A549 (cell line): Measurements from ENCODE around the gene MSTN. TPM values are rescaled to one million over a fixed set of nuclear protein-coding genes. Genes with fewer than 3 reads are reported as not detected.
A peak's percentile ranks its signal among the peaks of the same experiment; 100 is the strongest.

Experiments
- ATAC-seq, 2 experiments: fragments of 200-7000 bp in 1 of 2; fragments of >200 bp in 1 of 2; cut with Nextera tagmentation in 1 of 2; cut with Tn5 transposase in 1 of 2; 3 replicates each; pipeline versions ENCODE4 v1.8.0 to v1.9.1; 2018 to 2020; ENCODE audit warnings: mild to moderate bottlenecking in 1 of 2, moderate library complexity in 1 of 2
- CTCF ChIA-PET: fragments of 300-600 bp; sonication (Branson Sonifier 250); formaldehyde crosslinking; extraction: SDS; loops from one replicate; lab custom pipeline; 2021; ENCODE audit warnings: antibody characterized with exemption, inconsistent platforms; lab: Yijun Ruan, JAX
- POLR2A ChIA-PET: fragments of 350-600 bp; formaldehyde crosslinking; extraction: SDS; loops from one replicate; lab custom pipeline; 2021; ENCODE audit warnings: antibody characterized with exemption, inconsistent platforms; lab: Yijun Ruan, JAX
- DNase-seq, 2 experiments: peaks; one replicate each; pipeline versions ENCODE4 v3.0.0 to v3.0.0-alpha.2; 2011 to 2016; ENCODE audit warnings: low read depth in 1 of 2, low spot score in 1 of 2
- FAIRE-seq: peaks from 2 replicates; lab custom pipeline; 2011; peaks lifted over from hg19 to GRCh38; lab: Jason Lieb, UNC
- H3K27ac ChIP-seq, 2 experiments: fragments of >200 bp; sonication (Bioruptor Twin); formaldehyde crosslinking; 3 replicates each; pipeline ENCODE4 v1.5.1; 2016 to 2017
- H3K4me1 ChIP-seq: fragments of >200 bp; sonication (Bioruptor Twin); formaldehyde crosslinking; 3 replicates; pipeline ENCODE4 v1.6.1; 2016
- H3K4me2 ChIP-seq: fragments of >200 bp; sonication (Bioruptor Twin); formaldehyde crosslinking; 3 replicates; pipeline ENCODE4 v1.6.1; 2016
- H3K4me3 ChIP-seq: fragments of >200 bp; sonication (Bioruptor Twin); formaldehyde crosslinking; 3 replicates; pipeline ENCODE4 v1.5.1; 2016
- H3K9me3 ChIP-seq: fragments of >200 bp; sonication (Bioruptor Twin); formaldehyde crosslinking; 3 replicates; pipeline ENCODE4 v1.6.1; 2016
- ATOH8 ChIP-seq: fragments of 250-450 bp; sonication (Bioruptor Pico); IDR thresholded peaks from 2 replicates; pipeline ENCODE4 v1.5.0; 2020; ENCODE audit warnings: low read depth, mild to moderate bottlenecking, moderate library complexity
- BHLHE40 ChIP-seq: IDR thresholded peaks from 2 replicates; pipeline ENCODE4 v1.6.1; 2012; ENCODE audit warnings: low read depth, low read length, inconsistent platforms
- CBX2 ChIP-seq: fragments of 200-600 bp; sonication (generic); IDR thresholded peaks from 2 replicates; pipeline ENCODE4 v1.6.1; 2016; ENCODE audit warnings: low read depth, mild to moderate bottlenecking, borderline replicate concordance
- CHD4 ChIP-seq: fragments of 200-600 bp; sonication (generic); IDR thresholded peaks from 2 replicates; pipeline ENCODE4 v1.6.1; 2016; ENCODE audit warnings: antibody characterized with exemption, mild to moderate bottlenecking, borderline replicate concordance
- EHF ChIP-seq: fragments of 250-450 bp; sonication (Bioruptor Pico); IDR thresholded peaks from 2 replicates; pipeline ENCODE4 v1.5.0; 2020; ENCODE audit warnings: mild to moderate bottlenecking
- FOSL2 ChIP-seq, 2 experiments: fragments of 450-650 bp in 1 of 2; fragments of >200 bp in 1 of 2; sonication (Bioruptor Twin) in 1 of 2; formaldehyde crosslinking; IDR thresholded peaks; 2 replicates each; pipeline versions ENCODE4 v1.5.0 to v1.6.1; 2016 to 2020; ENCODE audit warnings: mild to moderate bottlenecking in 1 of 2, moderate library complexity in 1 of 2
- FOXS1 ChIP-seq: fragments of 250-450 bp; sonication (Bioruptor Pico); IDR thresholded peaks from 2 replicates; pipeline ENCODE4 v1.5.0; 2020; ENCODE audit warnings: mild to moderate bottlenecking, moderate library complexity
- HOXB5 ChIP-seq: fragments of 250-450 bp; sonication (Bioruptor Pico); IDR thresholded peaks from 2 replicates; pipeline ENCODE4 v1.5.0; 2020; ENCODE audit warnings: mild to moderate bottlenecking, moderate library complexity
- JUNB ChIP-seq: fragments of >200 bp; sonication (Bioruptor Twin); formaldehyde crosslinking; IDR thresholded peaks from 2 replicates; pipeline ENCODE4 v1.6.1; 2016
- KDM1A ChIP-seq: fragments of 200-600 bp; sonication (generic); IDR thresholded peaks from 2 replicates; pipeline ENCODE4 v1.6.1; 2016; ENCODE audit warnings: low read depth, mild to moderate bottlenecking
- KDM5A ChIP-seq: fragments of 200-600 bp; sonication (generic); IDR thresholded peaks from 2 replicates; pipeline ENCODE4 v1.6.1; 2016; ENCODE audit warnings: antibody characterized with exemption, mild to moderate bottlenecking
- MAFK ChIP-seq: fragments of 450-650 bp; IDR thresholded peaks from 2 replicates; pipeline ENCODE4 v1.6.1; 2014; ENCODE audit not compliant: partially characterized antibody
- MAX ChIP-seq: IDR thresholded peaks from 2 replicates; pipeline ENCODE4 v1.6.1; 2012
- MYC ChIP-seq: IDR thresholded peaks from 2 replicates; pipeline ENCODE4 v1.6.1; 2012; ENCODE audit warnings: mild to moderate bottlenecking, inconsistent platforms, low read length, improper control_type of control experiment, borderline replicate concordance
- NFE2L2 ChIP-seq: fragments of 150-350 bp; conservative IDR thresholded peaks from 2 replicates; pipeline ENCODE4 v1.6.1; 2014; ENCODE audit warnings: low read length
- NPAS2 ChIP-seq: fragments of 250-450 bp; sonication (Bioruptor Pico); IDR thresholded peaks from 2 replicates; pipeline ENCODE4 v1.8.0; 2022; ENCODE audit warnings: mild to moderate bottlenecking, moderate library complexity, borderline replicate concordance
- RAD21 ChIP-seq, 2 experiments: fragments of >200 bp in 1 of 2; sonication (Bioruptor Twin) in 1 of 2; formaldehyde crosslinking in 1 of 2; IDR thresholded peaks in 1 of 2; conservative IDR thresholded peaks in 1 of 2; 2 replicates in 1 of 2; 3 replicates in 1 of 2; pipeline ENCODE4 v1.6.1; 2012 to 2018; ENCODE audit warnings: inconsistent platforms in 1 of 2
- REST ChIP-seq: fragments of 200-600 bp; sonication (generic); IDR thresholded peaks from 2 replicates; pipeline ENCODE4 v1.6.1; 2016; ENCODE audit warnings: antibody characterized with exemption, mild to moderate bottlenecking, moderate library complexity
- SMC3 ChIP-seq: fragments of >200 bp; sonication (Bioruptor Twin); formaldehyde crosslinking; IDR thresholded peaks from 3 replicates; pipeline ENCODE4 v1.6.1; 2018; ENCODE audit warnings: inconsistent platforms
- TFCP2L1 ChIP-seq: fragments of 250-450 bp; sonication (Bioruptor Pico); IDR thresholded peaks from 2 replicates; pipeline ENCODE4 v1.5.0; 2021; ENCODE audit warnings: mild to moderate bottlenecking
- ZC3H11A ChIP-seq: fragments of 450-650 bp; IDR thresholded peaks from 2 replicates; pipeline ENCODE4 v1.6.1; 2014; ENCODE audit warnings: antibody characterized with exemption, mild to moderate bottlenecking
- ZNF302 ChIP-seq: fragments of 250-450 bp; sonication (Bioruptor Pico); IDR thresholded peaks from 2 replicates; pipeline ENCODE4 v1.9.0; 2021; ENCODE audit warnings: inconsistent platforms, mild to moderate bottlenecking, moderate library complexity
- ZSCAN20 ChIP-seq: fragments of 250-450 bp; sonication (Bioruptor Pico); IDR thresholded peaks from 2 replicates; pipeline ENCODE4 v1.8.0; 2022; ENCODE audit warnings: mild to moderate bottlenecking, moderate library complexity
- WGBS: methylation state at CpG from one replicate; pipeline ENCODE4 v1.1.6; 2017; ENCODE audit errors: missing lambda C conversion rate; 5-methylcytosine and 5-hydroxymethylcytosine counted together
- polyA plus RNA-seq, 4 experiments: library from polyadenylated mRNA; depleted of rRNA in 3 of 4; stranded (reverse); fragments of >200 nt; fragmentation: RNase III in 1 of 4; extraction: RNeasy Plus Mini Kit Qiagen cat#74134 plus additional on column Dnase treatment in 1 of 4; gene quantifications; 2 replicates in 3 of 4; 3 replicates in 1 of 4; pipeline ENCODE4 v1.2.3, GENCODE V29; 2011 to 2017
- TF ChIP-seq, protein P1 (sequence below): fragments of >200 bp; sonication (Bioruptor Twin); formaldehyde crosslinking; IDR thresholded peaks from 3 replicates; pipeline ENCODE4 v1.5.1; 2016
- TF ChIP-seq, protein P2 (sequence below): fragments of 250-450 bp; sonication (Bioruptor Pico); IDR thresholded peaks from 2 replicates; pipeline ENCODE4 v1.5.0; 2021; ENCODE audit warnings: mild to moderate bottlenecking, moderate library complexity, borderline replicate concordance
- TF ChIP-seq, protein P3 (sequence below): IDR thresholded peaks from 2 replicates; pipeline ENCODE4 v1.6.1; 2012
- TF ChIP-seq, protein P4 (sequence below): fragments of 450-650 bp; IDR thresholded peaks from 2 replicates; pipeline ENCODE4 v1.6.1; 2014; ENCODE audit warnings: antibody characterized with exemption

MSTN gene
- polyA plus RNA-seq, 2 of the 4 experiments (the other 2 are of a cell fraction), result 0.06 to 0.13 TPM

DNA sequence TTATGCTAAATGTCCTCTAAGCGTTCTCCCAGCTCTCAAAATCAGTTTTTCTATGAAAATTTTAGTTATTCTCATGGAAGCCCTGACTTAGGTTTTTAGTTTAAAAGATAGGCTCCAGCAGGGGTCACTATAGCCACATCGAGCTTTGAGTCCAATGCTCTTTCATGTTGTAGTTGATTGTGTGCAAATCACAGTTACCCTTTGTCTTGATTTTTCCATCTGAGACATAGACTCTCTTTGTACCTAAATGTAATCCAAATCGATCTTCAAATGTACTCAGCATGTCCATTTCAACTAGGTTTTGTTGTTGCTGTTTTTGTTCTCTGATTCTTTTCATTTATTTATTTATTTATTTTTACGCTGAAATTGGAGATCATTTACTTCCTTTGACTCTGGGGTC is 26.4 kb upstream of the MSTN start (continued):
- no peak for TF ChIP-seq FOSL2 (IDR thresholded peaks at IDR 0.05)
- no peak for TF ChIP-seq FOSL2 (CRISPR knock-in tag; IDR thresholded peaks at IDR 0.05)
- TF ChIP-seq ATOH8 (CRISPR knock-in tag), result no peak
- peak; percentile 89 for TF ChIP-seq SMC3
- peak; percentile 90 to 94 for TF ChIP-seq RAD21 (conservative IDR thresholded peaks at IDR 0.05 in 1 of 2, IDR thresholded peaks at IDR 0.05 in 1 of 2)
- TF ChIP-seq HOXB5 (CRISPR knock-in tag), result no peak
- TF ChIP-seq, protein P1, sequence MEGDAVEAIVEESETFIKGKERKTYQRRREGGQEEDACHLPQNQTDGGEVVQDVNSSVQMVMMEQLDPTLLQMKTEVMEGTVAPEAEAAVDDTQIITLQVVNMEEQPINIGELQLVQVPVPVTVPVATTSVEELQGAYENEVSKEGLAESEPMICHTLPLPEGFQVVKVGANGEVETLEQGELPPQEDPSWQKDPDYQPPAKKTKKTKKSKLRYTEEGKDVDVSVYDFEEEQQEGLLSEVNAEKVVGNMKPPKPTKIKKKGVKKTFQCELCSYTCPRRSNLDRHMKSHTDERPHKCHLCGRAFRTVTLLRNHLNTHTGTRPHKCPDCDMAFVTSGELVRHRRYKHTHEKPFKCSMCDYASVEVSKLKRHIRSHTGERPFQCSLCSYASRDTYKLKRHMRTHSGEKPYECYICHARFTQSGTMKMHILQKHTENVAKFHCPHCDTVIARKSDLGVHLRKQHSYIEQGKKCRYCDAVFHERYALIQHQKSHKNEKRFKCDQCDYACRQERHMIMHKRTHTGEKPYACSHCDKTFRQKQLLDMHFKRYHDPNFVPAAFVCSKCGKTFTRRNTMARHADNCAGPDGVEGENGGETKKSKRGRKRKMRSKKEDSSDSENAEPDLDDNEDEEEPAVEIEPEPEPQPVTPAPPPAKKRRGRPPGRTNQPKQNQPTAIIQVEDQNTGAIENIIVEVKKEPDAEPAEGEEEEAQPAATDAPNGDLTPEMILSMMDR, result peak; percentile 97
- TF ChIP-seq, protein P2, sequence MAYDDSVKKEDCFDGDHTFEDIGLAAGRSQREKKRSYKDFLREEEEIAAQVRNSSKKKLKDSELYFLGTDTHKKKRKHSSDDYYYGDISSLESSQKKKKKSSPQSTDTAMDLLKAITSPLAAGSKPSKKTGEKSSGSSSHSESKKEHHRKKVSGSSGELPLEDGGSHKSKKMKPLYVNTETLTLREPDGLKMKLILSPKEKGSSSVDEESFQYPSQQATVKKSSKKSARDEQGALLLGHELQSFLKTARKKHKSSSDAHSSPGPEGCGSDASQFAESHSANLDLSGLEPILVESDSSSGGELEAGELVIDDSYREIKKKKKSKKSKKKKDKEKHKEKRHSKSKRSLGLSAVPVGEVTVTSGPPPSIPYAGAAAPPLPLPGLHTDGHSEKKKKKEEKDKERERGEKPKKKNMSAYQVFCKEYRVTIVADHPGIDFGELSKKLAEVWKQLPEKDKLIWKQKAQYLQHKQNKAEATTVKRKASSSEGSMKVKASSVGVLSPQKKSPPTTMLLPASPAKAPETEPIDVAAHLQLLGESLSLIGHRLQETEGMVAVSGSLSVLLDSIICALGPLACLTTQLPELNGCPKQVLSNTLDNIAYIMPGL, result no peak
- no peak for TF ChIP-seq MAFK
- TF ChIP-seq MAX, result no peak
- no peak for TF ChIP-seq KDM5A
- TF ChIP-seq CHD4, result no peak
- TF ChIP-seq ZC3H11A, result no peak
- TF ChIP-seq ZSCAN20 (CRISPR knock-in tag), result no peak
- TF ChIP-seq, all 56 proteins: peak for 3

GRCh38 chr2:190084704-190085103 is 22.2 kb upstream of the MSTN start:
- Histone ChIP-seq H3K27ac (no peak overlapping the region), H3K4me2 (no peak overlapping the region), H3K9me3 (no peaks in the 10 kb centered on the region), H3K4me1 (no peaks in the 10 kb centered on the region), H3K4me3 (no peak overlapping the region)
- POLR2A ChIA-PET, result no interaction called here
- WGBS, result 45% methylated on average over 2 of the region's 2 CpGs
- ATAC-seq, result 0 out of 6 replicates have a peak, but pooled peaks of 1 of the 2 experiments have one; percentile 38
- no peak for FAIRE-seq
- CTCF ChIA-PET, result interaction anchor here (0.9 kb wide), 1 partner anchor 532 kb away, joined by 3 read pairs; no protein-coding TSS in a partner anchor
- DNase-seq, result no peak
- TF ChIP-seq, protein P3, sequence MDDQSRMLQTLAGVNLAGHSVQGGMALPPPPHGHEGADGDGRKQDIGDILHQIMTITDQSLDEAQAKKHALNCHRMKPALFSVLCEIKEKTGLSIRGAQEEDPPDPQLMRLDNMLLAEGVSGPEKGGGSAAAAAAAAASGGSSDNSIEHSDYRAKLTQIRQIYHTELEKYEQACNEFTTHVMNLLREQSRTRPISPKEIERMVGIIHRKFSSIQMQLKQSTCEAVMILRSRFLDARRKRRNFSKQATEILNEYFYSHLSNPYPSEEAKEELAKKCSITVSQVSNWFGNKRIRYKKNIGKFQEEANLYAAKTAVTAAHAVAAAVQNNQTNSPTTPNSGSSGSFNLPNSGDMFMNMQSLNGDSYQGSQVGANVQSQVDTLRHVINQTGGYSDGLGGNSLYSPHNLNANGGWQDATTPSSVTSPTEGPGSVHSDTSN, result no peak
- no peak for TF ChIP-seq CBX2
- no peak for TF ChIP-seq JUNB
- TF ChIP-seq REST, result no peak
- no peak for TF ChIP-seq ATOH8 (CRISPR knock-in tag)
- TF ChIP-seq, protein P4, sequence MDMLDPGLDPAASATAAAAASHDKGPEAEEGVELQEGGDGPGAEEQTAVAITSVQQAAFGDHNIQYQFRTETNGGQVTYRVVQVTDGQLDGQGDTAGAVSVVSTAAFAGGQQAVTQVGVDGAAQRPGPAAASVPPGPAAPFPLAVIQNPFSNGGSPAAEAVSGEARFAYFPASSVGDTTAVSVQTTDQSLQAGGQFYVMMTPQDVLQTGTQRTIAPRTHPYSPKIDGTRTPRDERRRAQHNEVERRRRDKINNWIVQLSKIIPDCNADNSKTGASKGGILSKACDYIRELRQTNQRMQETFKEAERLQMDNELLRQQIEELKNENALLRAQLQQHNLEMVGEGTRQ, result no peak
- no peak for TF ChIP-seq EHF
- TF ChIP-seq NFE2L2, result no peak
- TF ChIP-seq ZSCAN20 (CRISPR knock-in tag), result no peak
- no peak for TF ChIP-seq NPAS2 (CRISPR knock-in tag)
- no peak for TF ChIP-seq ZNF302
- TF ChIP-seq KDM1A, result no peak
- TF ChIP-seq FOXS1 (CRISPR knock-in tag), result no peak
- no peak for TF ChIP-seq TFCP2L1 (CRISPR knock-in tag)
- no peak for TF ChIP-seq MAX
- TF ChIP-seq ZC3H11A, result no peak
- no peak for TF ChIP-seq BHLHE40
- TF ChIP-seq MYC, result no peak
